Activated effector memory CD4-positive, alpha-beta T cell treated with anti-CD3 and anti-CD28 coated beads, Interleukin-2, amount 50 U/mL, for 16 hours (primary cell): Measurements from ENCODE around the gene JUNB.

Experiments used
- DNase-seq: peaks from one replicate; pipeline ENCODE4 v3.0.0-alpha.2; 2020

Gene JUNB

GRCh38 chr19:12791345-12792050 lies at the start of gene JUNB:
Gene JUNB, plus strand, starts transcription at chr19:12791486. Its CDS starts 286 bp downstream, at chr19:12791772.
- peak; percentile 99 for DNase-seq

- DNase-seq, result no peak
These were observed 46.0 kb upstream of the JUNB start for GRCh38 chr19:12745166-12745897.

GRCh38 chr19:12748489-12748888 lies 42.8 kb upstream of the JUNB start:
- no peak for DNase-seq

- DNase-seq, result no peak
These were observed 41.3 kb upstream of the JUNB start for GRCh38 chr19:12749938-12750521.

- DNase-seq, result no peak
These were observed 40.4 kb upstream of the JUNB start for GRCh38 chr19:12750851-12751250.

GRCh38 chr19:12751635-12752034 lies 39.7 kb upstream of the JUNB start, which contains the start of gene BEST2:
Gene BEST2, plus strand, starts transcription at chr19:12751791. Its CDS starts 802 bp downstream, at chr19:12752593.
- DNase-seq, result no peak

- no peak for DNase-seq
These were observed 39.1 kb upstream of the JUNB start for GRCh38 chr19:12752056-12752781.

GRCh38 chr19:12754465-12755196 lies 36.7 kb upstream of the JUNB start:
- DNase-seq, result no peak

- no peak for DNase-seq
These were observed 35.0 kb upstream of the JUNB start for GRCh38 chr19:12756150-12756883.

GRCh38 chr19:12757544-12758274 lies 33.6 kb upstream of the JUNB start:
- DNase-seq, result peak; percentile 88

- no peak for DNase-seq
These were observed 31.6 kb upstream of the JUNB start for GRCh38 chr19:12759686-12760085.

GRCh38 chr19:12763100-12763499 lies 28.2 kb upstream of the JUNB start:
- DNase-seq, result no peak

GRCh38 chr19:12764698-12765097 lies 26.6 kb upstream of the JUNB start:
- no peak for DNase-seq

GRCh38 chr19:12766051-12766521 lies 25.2 kb upstream of the JUNB start:
- peak; percentile 90 for DNase-seq

GRCh38 chr19:12767150-12767549 lies 24.1 kb upstream of the JUNB start:
- DNase-seq, result no peak

GRCh38 chr19:12767666-12768065 lies 23.6 kb upstream of the JUNB start:
- DNase-seq, result no peak

- peak; percentile 89 for DNase-seq
These were observed 21.6 kb upstream of the JUNB start for GRCh38 chr19:12769689-12770088.

- DNase-seq, result no peak
These were observed 20.4 kb upstream of the JUNB start for GRCh38 chr19:12770922-12771321.

- no peak for DNase-seq
These were observed 19.0 kb upstream of the JUNB start for GRCh38 chr19:12772323-12772722.

GRCh38 chr19:12773571-12773970 lies 17.7 kb upstream of the JUNB start:
- no peak for DNase-seq
